Right renal cortex interstitium (tissue), 3 donors: ENCODE measurements around the gene DENND1B. TPM values are rescaled to one million over a fixed set of nuclear protein-coding genes. Genes with fewer than 3 reads are reported as not detected.

Experiments used
- DNase-seq, 3 donors: peaks; one replicate each; pipeline ENCODE4 v3.0.0-alpha.2; 2013; ENCODE audit warnings: low read depth in 3 of 3, low spot score in 2 of 3
- polyA plus RNA-seq, 3 donors: library from polyadenylated mRNA; unstranded; fragments of 120-200 nt; gene quantifications; one replicate each; pipeline ENCODE4 v1.2.1, GENCODE V29; 2013; ENCODE audit not compliant: insufficient read length in 3 of 3

Gene DENND1B, protein sequence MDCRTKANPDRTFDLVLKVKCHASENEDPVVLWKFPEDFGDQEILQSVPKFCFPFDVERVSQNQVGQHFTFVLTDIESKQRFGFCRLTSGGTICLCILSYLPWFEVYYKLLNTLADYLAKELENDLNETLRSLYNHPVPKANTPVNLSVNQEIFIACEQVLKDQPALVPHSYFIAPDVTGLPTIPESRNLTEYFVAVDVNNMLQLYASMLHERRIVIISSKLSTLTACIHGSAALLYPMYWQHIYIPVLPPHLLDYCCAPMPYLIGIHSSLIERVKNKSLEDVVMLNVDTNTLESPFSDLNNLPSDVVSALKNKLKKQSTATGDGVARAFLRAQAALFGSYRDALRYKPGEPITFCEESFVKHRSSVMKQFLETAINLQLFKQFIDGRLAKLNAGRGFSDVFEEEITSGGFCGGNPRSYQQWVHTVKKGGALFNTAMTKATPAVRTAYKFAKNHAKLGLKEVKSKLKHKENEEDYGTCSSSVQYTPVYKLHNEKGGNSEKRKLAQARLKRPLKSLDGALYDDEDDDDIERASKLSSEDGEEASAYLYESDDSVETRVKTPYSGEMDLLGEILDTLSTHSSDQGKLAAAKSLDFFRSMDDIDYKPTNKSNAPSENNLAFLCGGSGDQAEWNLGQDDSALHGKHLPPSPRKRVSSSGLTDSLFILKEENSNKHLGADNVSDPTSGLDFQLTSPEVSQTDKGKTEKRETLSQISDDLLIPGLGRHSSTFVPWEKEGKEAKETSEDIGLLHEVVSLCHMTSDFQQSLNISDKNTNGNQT
- polyA plus RNA-seq = 10 to 100 TPM; 12.3 to 14.3 (median 13.5) TPM

DNA sequence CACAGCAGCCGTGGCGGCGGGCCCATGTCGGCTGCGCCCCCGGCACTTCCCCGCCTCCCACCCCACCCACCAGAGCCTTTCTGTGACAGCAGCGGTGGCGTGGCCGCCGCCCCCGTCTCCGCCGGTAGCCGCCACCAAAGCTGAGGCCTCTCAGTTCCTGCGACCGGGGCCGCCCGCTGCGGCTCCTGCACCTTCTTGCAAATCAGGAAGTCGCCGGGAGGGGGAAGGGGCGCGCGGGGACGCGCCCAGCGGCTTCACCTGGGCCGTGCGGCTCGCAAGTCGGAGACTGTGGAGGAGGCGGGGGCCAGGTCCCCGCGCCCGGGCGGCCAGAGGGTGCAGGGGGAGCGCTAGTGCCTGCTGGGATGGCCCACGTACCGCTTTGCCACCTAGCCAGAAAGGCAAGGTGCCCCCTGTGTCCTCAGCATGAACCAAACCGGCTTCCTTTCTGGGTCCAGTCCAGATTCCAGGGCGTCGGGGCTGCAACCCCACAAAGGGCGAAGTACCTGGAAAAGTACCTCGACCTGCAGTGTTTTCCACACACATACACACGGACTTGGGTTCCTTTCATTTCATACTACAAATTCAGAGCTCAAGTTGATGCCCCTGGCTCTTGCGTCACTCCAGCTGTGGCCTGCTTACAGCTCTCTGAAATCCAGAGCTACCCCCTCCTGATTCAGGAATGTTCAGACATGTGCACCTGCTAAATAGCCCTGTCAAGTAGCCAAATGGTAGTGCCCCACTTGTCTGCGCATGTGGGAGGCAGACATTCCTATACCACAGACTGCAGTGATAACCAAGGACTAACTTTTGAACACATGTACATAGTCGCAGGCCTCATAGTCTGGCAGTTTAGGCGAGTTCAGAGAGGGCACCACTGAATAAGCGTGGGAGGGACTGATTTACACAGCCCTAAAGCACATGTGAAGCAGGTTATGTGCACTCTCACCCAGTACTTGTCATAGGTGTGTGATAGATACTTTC is at the start of gene DENND1B:
TSS of gene DENND1B (minus strand) at position 199 of the 981 bp plus-strand sequence. CDS start 325 bp downstream, outside the sequence.
- peak in 2 of 3 donors; percentile 39 to 56 for DNase-seq

DNA sequence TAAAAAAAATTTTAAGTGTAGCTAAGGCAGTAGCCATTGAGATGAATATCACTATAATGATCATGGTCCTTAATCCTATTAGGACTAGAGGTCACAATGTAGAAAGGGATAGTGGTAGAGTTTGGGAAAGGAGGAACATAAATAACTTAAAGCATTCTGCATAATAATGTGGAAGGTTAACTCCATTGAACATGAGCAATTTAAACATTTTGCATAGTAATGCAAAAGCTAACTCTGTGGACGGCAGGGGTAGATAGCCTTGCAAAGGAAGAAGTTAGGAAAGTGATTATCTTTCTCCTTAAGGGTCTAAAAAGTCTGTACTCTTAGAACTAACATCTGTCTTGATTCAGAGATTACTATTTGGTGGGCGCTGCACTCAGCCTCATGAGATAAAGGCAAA is 39.0 kb upstream of the DENND1B start:
- no peak for DNase-seq

DNA sequence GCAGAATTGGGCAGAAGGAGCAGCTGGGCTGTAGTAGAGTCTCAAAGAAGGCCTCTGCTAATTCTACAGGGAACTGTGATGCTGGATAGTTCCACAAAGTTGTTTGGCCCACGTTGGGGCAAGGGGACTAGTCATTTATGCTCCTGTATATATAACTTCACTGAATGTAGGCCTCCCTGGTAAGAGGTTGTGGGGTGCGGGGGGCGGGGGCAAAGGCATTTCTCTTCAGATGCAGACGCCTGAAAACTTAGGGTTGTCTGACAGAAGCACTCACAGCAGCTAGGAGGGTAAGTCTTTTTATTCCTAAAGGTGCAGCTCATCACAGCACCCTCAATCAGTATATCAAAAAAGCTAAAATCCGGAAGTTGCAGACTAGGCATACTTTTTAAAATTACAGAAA is 38.5 kb upstream of the DENND1B start:
- no peak for DNase-seq

DNA sequence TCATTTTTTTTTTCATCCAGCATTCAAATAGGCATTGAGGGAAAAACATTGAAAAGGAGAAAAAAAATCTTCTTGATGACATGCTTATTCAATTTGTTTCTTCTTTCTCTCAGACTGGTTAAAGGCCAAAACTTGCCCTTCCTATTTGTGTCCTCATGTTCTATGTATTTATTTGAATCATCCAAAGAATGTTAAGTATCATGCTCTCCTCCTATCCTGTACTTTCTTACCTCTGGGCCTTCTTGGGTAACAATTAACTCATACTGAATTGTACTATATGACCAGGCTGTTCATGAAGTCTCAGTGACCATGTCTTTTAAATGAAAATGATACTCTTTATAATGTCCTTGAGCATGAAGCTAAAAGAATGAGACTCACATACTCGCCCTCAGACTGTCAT is 36.5 kb upstream of the DENND1B start:
- no peak for DNase-seq

DNA sequence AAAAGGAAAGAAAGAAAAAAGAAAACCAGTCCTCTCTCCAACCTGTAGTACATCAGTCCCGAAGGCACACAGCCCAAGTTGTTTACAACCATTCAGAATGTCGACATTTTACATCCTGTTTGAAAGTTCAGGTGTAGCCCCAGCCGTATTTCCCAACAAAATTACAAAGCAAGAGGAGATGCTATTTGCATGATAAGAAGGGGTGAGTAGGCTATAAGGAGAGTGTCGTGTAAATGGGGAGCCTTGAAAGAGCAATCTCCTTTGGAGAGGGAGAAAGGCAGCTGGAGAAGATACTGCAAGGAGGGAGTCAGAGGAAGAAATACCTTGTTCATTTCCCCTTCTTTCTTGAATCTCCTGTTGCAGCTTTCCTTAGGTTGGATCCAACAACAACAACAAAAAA is 35.5 kb upstream of the DENND1B start:
- no peak for DNase-seq

DNA sequence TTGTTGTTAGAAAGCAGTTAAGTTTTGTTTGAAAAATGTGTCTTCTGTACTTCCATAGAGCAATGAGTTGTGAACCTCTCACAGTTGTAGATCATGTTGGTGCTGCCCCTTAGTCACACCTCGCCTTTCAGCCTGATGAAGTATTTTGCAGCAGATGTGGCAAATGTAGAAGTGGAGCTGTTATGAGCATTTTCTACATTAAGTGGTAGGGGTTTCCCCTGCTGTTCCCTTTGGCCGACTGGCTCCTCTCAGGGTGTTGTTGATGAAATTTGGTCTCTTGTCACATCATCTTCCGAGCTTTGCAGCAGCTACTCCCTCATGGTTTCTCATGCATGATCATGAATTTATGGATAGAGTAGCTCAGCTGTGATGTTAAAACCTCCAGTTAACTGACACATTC is 33.6 kb upstream of the DENND1B start:
- DNase-seq = no peak

DNA sequence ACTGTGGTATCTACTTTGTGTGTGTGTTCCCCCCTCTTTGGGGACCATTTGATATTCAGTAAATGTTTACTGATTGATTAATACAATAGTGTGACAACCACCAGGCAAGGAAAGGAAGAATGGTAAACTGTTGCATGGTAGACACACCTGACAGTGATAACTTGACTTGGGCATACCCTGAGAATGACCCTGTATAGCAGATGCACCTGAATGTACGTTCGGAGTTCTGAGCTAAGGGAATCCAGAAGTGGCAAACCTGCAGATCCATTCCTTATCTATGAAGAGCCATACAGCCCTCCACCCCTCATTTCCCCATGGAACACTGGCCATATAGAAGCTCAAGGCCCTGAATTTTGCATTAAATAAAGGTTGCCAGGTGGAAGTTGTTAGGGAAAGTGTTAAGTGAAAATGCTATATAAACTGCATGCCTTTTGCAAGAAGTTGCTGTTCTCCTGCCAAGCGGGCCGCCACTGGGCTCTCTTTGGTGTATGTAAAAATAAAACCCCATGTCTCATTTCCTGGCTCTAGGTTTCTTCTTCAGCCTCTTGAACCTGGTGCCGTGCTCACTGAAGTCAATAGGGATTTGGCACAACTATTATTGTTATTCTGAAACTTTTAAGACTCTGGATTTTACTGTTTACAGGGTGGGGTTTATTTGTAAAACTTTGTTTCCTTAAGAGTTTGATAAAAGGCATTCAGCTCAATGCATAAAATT is 32.6 kb upstream of the DENND1B start:
- no peak for DNase-seq

DNA sequence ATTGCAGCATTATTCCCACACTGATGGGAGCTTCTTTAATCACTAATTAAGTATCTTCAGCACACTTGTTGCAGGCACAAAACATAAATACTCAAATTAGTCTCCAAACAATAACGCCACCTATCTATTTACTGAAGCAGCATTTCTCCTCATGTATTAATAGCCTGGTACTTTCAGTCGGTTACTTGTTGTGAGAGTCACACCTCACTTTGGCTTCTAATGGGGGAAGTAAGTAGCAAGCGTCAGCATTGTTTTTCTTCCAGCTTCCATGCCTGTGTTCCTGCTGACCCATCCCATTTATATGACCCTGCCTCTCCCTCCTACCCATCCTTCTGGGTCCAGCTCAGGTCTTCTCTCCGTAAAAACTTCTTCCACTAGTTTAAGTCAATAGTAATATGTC is 31.9 kb upstream of the DENND1B start:
- no peak for DNase-seq

DNA sequence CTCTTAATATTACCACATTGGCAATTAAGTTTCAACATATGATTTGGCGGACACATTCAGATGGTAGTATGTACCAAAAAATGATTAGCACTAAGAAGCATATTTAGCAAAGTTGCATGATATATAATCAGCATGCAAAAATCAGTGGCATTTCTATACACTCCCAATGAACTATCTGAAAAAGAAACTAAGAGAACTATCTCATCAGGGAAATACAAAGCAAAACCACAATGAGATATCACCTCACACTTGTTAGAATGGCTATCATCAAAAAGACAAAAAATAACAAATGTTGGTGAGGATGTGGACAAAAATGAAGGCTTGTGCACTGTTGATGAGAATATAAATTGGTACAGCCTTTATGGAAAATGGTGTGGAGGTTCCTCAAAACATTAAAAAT is 31.4 kb upstream of the DENND1B start:
- DNase-seq = no peak

DNA sequence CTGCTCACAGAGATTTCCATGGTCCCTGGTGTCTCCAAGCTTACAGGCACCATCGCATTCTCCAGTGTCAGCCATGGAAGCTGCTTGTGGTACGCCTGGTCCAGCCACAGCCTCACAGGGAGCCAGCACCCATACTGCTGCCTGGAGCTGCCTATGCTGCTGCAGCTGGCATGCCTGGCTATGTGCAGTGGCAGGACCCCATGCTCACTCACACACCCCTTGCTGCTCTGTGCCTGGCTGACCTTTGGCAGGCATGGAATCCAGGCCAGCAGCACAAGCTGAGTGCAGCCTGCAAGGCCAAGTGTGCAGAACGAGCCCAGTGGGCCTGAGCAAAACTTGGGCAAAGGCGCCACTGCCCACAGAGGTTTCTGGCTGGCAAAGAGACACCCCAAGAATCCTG is 26.4 kb upstream of the DENND1B start:
- no peak for DNase-seq

DNA sequence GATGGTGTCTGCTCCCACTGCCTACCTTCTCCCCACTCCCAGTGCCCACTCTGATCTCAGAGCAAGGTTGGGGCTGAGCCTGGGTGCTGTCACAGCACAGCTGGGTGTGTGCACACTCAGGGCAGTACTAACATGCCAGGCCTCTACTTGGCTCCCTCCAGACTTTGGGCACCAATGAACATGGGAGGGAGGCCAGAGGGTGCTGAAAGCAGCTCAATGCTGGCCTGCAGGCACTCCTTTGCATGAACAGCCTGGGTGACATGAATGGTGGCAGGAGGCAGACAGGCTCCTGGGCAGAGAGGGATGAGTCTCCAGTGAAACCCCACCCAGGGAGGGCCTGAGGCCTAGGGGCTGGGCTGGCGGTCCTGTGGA is 25.8 kb upstream of the DENND1B start:
- no peak for DNase-seq

DNA sequence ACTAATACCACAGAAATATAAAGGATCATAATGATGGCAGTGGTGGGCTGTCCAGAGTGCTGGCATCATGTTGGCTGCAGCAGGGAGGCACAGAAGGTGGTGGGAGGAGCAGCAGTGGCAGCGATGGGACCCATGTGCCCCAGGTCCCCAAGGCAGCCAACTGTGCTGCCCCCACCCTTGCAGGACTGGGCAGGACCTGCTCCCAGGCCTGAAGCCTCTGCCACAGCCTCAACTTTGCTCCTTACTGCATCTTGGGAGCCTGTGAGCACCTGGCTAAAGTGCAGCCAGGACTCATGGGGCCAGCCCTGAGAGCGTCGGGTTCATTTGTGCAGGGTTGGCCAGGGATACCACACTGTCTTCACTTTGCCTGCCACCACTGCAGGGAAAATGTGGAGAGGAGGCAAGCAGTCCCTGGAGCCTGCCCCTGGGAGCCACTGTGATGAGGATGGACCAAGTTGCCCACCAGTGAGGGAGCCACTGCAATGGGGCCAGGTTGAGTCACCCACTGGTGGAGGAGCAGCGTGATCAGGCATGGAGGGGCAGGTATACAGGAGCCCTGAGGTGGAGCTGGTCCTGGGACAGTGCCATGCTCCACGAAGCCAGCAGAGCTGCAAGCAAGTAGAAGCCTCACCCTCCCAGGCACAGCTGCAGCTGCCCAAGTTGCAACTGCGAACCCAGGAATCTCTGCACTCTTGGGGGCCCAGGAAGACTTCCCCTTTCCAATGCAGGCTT is 25.3 kb upstream of the DENND1B start:
- no peak for DNase-seq

DNA sequence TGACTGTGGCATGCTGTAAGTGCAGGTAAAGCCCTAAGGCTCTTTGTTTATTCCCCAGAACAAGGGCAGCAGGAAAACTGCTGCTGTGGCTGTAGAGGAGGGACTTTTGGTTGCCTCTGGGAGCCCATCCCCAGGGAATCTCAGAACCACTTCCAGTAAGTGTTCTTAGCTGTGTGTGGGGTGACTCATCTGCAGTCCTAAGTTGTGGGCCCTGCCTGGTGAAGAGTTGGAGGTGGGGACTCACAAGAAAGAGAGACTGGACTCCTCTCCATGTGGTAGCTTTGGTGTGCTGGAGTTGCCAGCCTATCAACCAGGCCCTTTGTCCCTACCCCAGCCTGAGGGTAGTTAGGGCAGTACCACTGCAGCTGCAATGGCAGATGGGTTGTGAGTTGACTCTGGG is 24.0 kb upstream of the DENND1B start:
- DNase-seq = no peak

DNA sequence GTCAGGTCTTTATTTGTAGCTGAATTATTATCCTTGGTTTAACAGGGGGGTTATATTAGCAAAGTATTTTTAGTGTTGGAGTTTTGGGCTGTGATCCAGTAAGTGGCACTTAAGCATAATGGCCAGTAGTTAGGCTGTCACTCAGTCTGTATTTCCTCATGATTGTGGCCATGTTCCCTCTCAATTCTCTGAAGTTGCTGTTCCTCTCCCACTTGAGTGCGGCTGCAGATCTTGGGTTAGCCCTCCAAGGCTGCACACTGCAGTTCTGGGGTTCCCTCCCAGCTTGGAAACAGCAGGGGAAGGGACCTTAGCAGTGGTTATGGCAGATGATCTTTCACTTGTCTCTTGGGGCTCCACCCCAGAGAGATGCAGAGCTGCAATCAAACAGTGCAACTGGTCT is 23.2 kb upstream of the DENND1B start:
- no peak for DNase-seq

DNA sequence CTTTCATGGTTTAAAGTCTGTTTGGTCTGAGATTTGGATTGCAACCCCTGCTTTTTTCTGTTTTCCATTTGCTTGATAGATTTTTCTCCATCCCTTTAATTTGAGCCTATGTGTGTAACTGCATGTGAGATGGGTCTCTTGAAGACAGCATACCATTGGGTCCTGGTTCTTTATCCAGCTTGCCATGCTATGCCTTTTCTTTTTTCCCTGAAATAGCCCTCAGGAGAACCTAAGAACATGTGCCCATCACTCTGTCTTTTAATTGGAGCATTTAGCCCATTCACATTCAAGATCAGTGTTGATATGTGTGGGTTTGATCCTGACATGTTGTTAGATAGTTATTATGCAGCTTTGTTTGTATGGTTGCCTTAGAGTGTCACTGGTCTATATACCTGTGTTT is 21.7 kb upstream of the DENND1B start:
- no peak for DNase-seq

DNA sequence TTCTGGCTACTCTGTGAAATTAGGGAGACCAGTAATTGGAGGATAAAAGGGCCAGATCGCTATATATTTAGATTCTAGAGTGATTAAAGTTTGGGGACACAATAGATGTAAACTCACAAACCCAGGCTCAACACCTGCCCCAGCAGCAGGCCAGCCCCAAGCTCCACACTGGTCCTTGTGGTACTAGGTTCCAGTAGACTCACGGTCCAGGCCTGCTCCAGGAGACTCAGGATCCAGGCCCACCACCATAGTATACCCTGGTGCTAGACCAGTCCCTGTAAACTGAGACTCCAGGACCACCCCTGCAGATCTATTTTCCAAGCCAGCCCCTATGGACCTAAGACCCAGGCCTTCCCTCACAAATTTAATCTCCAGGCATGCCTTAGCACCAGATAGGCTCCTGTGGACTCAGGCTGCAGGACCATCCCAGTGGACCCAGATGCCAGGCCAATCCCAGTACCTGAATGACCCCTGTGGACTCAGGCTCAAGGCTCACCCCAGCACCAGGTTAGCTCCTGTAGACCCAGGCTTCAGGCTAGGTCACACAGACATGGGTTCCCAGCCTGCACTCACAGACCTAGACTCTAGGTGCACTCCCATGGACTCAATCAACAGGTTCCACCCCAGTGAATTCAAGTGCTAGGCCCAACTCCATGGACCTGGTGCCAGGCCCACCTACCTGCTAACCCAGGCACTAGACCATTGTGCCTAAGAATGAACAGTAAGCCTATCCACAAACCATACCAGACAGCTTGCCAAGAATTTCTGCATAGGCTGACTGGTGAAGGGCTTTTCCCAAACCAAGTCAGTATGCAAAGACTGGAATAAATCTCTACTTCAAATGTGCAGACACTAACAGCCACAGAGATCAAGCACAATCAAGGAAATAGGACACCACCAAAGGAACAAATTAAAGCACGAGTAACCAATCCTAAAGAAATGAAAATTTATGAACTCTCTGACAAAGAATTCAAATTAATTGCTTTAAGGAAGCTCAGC is 13.8 kb upstream of the DENND1B start:
- no peak for DNase-seq

DNA sequence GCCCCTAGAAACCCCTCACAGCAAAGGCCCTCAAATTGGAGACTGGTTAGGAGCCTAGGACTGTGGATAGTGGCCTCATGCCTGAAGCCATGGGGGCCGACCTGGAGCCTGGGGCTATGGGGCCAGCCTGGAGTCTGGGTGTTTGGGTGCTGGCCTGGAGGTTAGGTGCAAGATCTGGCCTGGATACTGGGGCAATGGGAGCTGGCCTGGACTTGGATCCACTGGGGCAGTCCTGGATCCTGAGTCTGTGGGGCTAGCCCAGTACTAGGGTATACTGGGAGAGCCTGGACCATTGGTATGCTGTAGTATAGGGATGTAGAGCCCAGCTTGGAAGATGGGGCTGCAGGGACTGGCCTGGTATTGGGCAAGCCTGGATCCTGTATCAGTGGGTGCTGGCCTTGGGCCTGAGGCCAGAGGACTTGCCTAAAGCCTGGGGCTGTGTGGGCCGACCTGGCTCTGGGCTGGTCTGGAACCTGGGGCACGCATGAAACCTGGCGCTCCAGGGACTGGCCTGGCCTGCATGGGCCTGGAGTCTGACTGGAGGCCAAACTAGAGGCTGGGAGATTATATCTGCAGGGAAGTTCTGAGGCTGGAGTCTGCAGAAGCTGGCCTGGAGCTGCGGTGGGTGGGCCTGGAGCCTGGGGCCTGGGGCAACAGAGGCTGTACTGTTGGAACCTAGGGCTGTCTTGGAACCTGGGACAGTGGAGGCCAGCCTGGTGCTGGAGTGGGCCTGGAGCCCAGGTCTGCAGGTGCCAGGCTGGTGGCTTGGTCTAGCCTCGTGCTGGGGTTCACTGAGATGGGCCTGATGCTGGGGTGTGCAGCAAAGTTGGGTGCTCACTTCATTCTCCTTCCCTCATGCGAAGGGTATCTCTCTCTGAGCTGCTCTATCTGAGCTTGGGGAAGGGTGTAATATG is 12.6 kb upstream of the DENND1B start:
- no peak for DNase-seq
